CD8-positive, alpha-beta memory T cell (primary cell): ENCODE results near the gene GTF3C4. TPM values are rescaled to one million over a fixed set of nuclear protein-coding genes. Genes with fewer than 3 reads are reported as not detected.
"Not testable (repeated sequence)": the region's sequence is repeated elsewhere in the genome, so short reads cannot be mapped to it uniquely, and the experiment has no call there.

ENCODE experiments used
- CTCF ChIA-PET: fragments of 350-600 bp; sonication (Branson Sonifier 250); formaldehyde crosslinking; loops from one replicate; lab custom pipeline; 2021; ENCODE audit warnings: antibody characterized with exemption; lab: Charles Lee
- POLR2A ChIA-PET: fragments of 350-600 bp; sonication (Branson Sonifier 250); formaldehyde crosslinking; loops from one replicate; lab custom pipeline; 2021; ENCODE audit warnings: antibody characterized with exemption; lab: Charles Lee
- DNase-seq, 5 donors: peaks; one replicate each; pipeline versions ENCODE4 v3.0.0 to v3.0.0-alpha.2; 2020 to 2022; ENCODE audit warnings: mixed read lengths in 1 of 5
- H3K27ac ChIP-seq: one replicate; pipeline ENCODE4 v1.7.0; 2013; ENCODE audit warnings: low read depth, mild to moderate bottlenecking, low read length, moderate library complexity
- H3K27me3 ChIP-seq: 2 replicates; pipeline ENCODE4 v1.7.0; 2013; ENCODE audit warnings: low read length, mild to moderate bottlenecking; ENCODE audit not compliant: insufficient read depth, poor library complexity, severe bottlenecking
- H3K36me3 ChIP-seq: 2 replicates; pipeline ENCODE4 v1.7.0; 2013; ENCODE audit warnings: mild to moderate bottlenecking, low read length, moderate library complexity; ENCODE audit not compliant: insufficient read depth
- H3K4me1 ChIP-seq: 2 replicates; pipeline ENCODE4 v1.7.0; 2013; ENCODE audit warnings: mild to moderate bottlenecking, low read length, moderate library complexity; ENCODE audit not compliant: insufficient read depth
- H3K4me3 ChIP-seq: 2 replicates; pipeline ENCODE4 v1.7.0; 2013; ENCODE audit warnings: mild to moderate bottlenecking, low read length
- H3K9me3 ChIP-seq: 2 replicates; pipeline ENCODE4 v1.7.0; 2013; ENCODE audit warnings: mild to moderate bottlenecking, low read length
- H3K27ac Mint-ChIP-seq, 8 donors: one replicate each; pipeline ENCODE4 v1.8.0; 2020 to 2021; ENCODE audit warnings: mixed read lengths in 8 of 8, mild to moderate bottlenecking in 6 of 8, inconsistent platforms in 3 of 8, moderate library complexity in 3 of 8
- H3K27me3 Mint-ChIP-seq, 2 donors: one replicate each; pipeline ENCODE4 v1.8.0; 2020 to 2021; ENCODE audit warnings: mixed read lengths in 2 of 2, mild to moderate bottlenecking in 1 of 2, moderate library complexity in 1 of 2
- H3K36me3 Mint-ChIP-seq, 3 donors: one replicate each; pipeline ENCODE4 v1.8.0; 2020 to 2021; ENCODE audit warnings: mixed read lengths in 3 of 3, inconsistent platforms in 1 of 3, mild to moderate bottlenecking in 1 of 3
- H3K4me1 Mint-ChIP-seq, 3 donors: one replicate each; pipeline ENCODE4 v1.8.0; 2020 to 2021; ENCODE audit warnings: mixed read lengths in 3 of 3, inconsistent platforms in 1 of 3, mild to moderate bottlenecking in 1 of 3
- H3K4me3 Mint-ChIP-seq, 7 donors: one replicate each; pipeline ENCODE4 v1.8.0; 2020 to 2021; ENCODE audit warnings: mixed read lengths in 7 of 7, mild to moderate bottlenecking in 6 of 7, moderate library complexity in 4 of 7, inconsistent platforms in 2 of 7
- H3K9me3 Mint-ChIP-seq, 5 donors: one replicate each; pipeline ENCODE4 v1.8.0; 2020 to 2022; ENCODE audit warnings: mixed read lengths in 5 of 5, mild to moderate bottlenecking in 3 of 5, moderate library complexity in 2 of 5, inconsistent platforms in 1 of 5
- polyA plus RNA-seq: library from polyadenylated mRNA; unstranded; fragments of 300-500 nt; fragmentation: Illumina TruSeq; gene quantifications from one replicate; pipeline ENCODE4 v1.2.3, GENCODE V29; 2021
- total RNA-seq, 2 experiments: library from RNA; stranded (reverse); gene quantifications; one replicate each; pipeline ENCODE4 v1.2.3, GENCODE V29; 2021

GTF3C4 gene
- total and polyA plus RNA-seq, 3 experiments from 2014 or later: 4.3 to 23.1 (median 21.1) TPM

DNA sequence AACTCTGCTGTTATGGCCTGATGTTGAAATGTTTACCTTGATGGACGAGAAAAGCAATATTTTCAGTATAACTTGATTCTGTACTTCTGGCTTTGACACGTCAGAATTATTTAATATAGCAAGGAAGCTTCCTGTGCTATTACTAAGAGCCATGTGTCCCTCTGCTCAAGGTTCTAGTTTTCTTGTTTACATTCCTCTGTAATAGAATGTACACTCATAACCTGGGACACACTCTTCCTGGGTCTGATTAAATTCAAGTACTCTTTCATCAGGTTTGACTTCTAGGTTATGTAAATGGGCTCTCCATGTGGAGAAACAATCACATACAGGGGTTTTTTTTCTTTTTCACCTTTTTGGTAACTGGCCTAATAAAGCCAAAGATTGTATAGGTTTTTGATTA, 33.1 kb downstream of the GTF3C4 start:
- Mint-ChIP-seq H3K27me3 (peaks cover 11 to 22% of the 10 kb centered on the region in 2 donors), H3K9me3 (peaks cover 4% of the 10 kb centered on the region in 5 donors), H3K36me3 (peaks cover 0 to 4% (median 0%) of the 10 kb centered on the region in 3 donors), H3K4me3 (no peak overlapping the region), H3K27ac (no peak overlapping the region), H3K4me1 (no peaks in the 10 kb centered on the region)
- DNase-seq: no peak
- Histone ChIP-seq H3K27me3 (no peaks in the 10 kb centered on the region), H3K36me3 (no peaks in the 10 kb centered on the region), H3K9me3 (no peaks in the 10 kb centered on the region), H3K4me3 (no peak overlapping the region), H3K4me1 (no peaks in the 10 kb centered on the region), H3K27ac (no peak overlapping the region)
- ChIA-PET POLR2A (no interaction called here), CTCF (no interaction called here)

DNA sequence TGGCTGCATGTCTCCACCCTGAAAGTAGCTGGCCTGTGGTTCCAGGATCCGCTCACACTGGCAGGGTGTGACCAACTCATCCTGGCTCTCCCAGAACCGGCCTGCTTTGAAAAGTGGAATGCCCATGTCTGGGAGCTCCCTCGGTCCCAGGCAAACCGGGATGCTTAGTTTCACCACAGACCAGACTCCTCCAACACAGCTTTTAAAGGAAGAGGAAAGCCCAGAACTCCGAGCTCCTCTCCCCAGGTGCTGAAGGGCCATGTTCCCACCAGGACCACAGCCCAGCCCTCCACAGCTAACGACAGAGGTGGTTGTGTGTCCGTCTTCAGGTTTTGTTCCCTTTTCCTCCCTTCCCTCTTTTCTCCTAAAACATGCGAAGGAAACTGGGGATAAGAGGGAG, 38.0 kb downstream of the GTF3C4 start:
- no peaks in the 10 kb centered on the region for H3K9me3 ChIP-seq
- Mint-ChIP-seq H3K9me3 (no peaks in the 10 kb centered on the region), H3K4me1 (no peaks in the 10 kb centered on the region), H3K36me3 (no peaks in the 10 kb centered on the region), H3K4me3 (no peak overlapping the region), H3K27me3 (peaks cover 15 to 28% of the 10 kb centered on the region in 2 donors), H3K27ac (no peak overlapping the region)
- no peak for DNase-seq
- no peaks in the 10 kb centered on the region for H3K4me1 ChIP-seq
- POLR2A ChIA-PET: no interaction called here
- CTCF ChIA-PET: no interaction called here
- H3K36me3 ChIP-seq: no peaks in the 10 kb centered on the region
- no peak overlapping the region for H3K27ac ChIP-seq
- no peak overlapping the region for H3K4me3 ChIP-seq
- H3K27me3 ChIP-seq: no peaks in the 10 kb centered on the region

DNA sequence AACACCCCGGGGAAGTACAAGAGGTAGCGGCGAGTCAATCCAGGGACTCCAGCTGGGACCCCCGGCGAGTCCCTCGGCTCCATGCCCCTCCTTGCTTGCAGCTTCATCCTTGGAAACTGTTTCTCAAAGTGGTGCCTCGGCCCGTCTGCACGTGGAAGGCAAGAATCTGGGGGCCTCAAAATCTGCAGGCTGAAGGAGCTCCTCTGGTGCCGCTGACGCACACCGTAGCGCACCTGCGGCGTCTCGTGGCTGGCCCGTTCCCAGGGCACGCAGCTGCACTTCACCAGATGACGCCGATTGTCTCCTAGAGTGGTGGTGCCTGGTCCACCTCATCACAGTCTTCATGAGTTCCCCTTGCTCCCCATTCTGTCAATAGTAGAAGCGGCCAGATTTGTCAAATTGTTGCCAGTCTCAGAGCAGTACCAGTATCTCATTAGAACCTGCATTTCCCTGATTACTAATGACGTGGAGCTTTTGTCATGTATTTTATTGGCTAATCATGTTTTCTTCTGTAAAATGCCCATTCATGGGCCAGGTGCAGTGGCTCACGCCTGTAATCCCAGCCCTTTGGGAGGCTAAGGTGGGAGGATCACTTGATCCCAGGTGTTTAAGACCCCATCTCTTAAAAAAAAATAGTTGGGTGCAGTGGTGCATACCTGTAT, 38.6 kb downstream of the GTF3C4 start:
- no peaks in the 10 kb centered on the region for H3K27me3 ChIP-seq
- H3K36me3 ChIP-seq: no peaks in the 10 kb centered on the region
- Mint-ChIP-seq H3K4me3 (no peak overlapping the region), H3K4me1 (no peaks in the 10 kb centered on the region), H3K27ac (no peak overlapping the region), H3K27me3 (peaks cover 15 to 31% of the 10 kb centered on the region in 2 donors), H3K36me3 (no peaks in the 10 kb centered on the region), H3K9me3 (no peaks in the 10 kb centered on the region)
- no peak overlapping the region for H3K27ac ChIP-seq
- CTCF ChIA-PET: no interaction called here
- no peaks in the 10 kb centered on the region for H3K9me3 ChIP-seq
- POLR2A ChIA-PET: no interaction called here
- DNase-seq: no peak
- H3K4me3 ChIP-seq: no peak overlapping the region
- H3K4me1 ChIP-seq: no peaks in the 10 kb centered on the region

DNA sequence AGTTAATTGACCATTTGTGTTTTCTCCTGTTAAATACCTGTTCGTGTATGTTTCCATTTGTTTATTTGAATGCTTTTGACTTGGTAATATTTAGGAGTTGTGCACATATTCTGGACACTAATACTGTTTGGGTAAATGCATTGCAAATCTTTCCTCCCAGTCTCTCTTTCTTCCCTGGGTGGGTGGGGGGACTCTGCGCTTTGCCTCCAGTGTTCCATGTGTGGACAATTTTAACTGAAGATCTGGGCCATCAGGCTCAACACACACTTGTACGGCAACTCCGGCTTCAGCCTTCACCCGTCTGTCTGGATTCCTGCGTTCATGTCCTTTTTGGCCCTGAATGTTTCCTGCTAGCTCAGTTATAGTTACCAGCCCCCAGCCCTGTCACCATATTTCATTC, 40.1 kb downstream of the GTF3C4 start:
- Histone ChIP-seq H3K36me3 (no peaks in the 10 kb centered on the region), H3K27ac (no peak overlapping the region), H3K4me3 (no peak overlapping the region), H3K4me1 (no peaks in the 10 kb centered on the region), H3K27me3 (no peaks in the 10 kb centered on the region), H3K9me3 (no peaks in the 10 kb centered on the region)
- POLR2A ChIA-PET: no interaction called here
- H3K4me1 Mint-ChIP-seq: no peaks in the 10 kb centered on the region
- H3K9me3 Mint-ChIP-seq: no peaks in the 10 kb centered on the region
- CTCF ChIA-PET: no interaction called here
- H3K36me3 Mint-ChIP-seq: no peaks in the 10 kb centered on the region
- no peak overlapping the region for H3K27ac Mint-ChIP-seq
- peaks cover 10 to 31% of the 10 kb centered on the region in 2 donors for H3K27me3 Mint-ChIP-seq
- no peak for DNase-seq
- H3K4me3 Mint-ChIP-seq: no peak overlapping the region

DNA sequence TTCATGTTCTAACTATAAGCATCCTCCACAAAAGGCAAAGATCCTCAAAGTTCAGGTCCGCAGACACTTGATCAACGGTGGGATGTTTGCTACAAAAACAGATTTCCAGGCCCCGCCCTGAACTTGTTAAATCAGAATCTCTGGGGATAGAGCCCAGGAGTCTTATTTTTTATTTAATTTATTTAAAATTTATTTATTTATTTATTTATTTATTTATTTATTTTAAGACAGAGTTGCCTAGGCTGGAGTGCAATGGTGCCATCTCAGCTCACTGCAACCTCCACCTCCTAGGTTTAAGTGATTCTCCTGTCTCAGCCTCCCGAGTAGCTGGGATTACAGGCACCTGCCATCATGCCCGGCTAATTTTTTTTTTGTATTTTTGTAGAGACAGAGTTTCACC, 40.9 kb downstream of the GTF3C4 start:
- CTCF ChIA-PET, H3K27me3 ChIP-seq, H3K27ac ChIP-seq, H3K36me3 ChIP-seq, H3K4me3 Mint-ChIP-seq, H3K9me3 Mint-ChIP-seq, H3K4me1 Mint-ChIP-seq, H3K9me3 ChIP-seq, H3K4me1 ChIP-seq, DNase-seq, H3K36me3 Mint-ChIP-seq, H3K27ac Mint-ChIP-seq, H3K4me3 ChIP-seq, POLR2A ChIA-PET: not testable (repeated sequence)
- H3K27me3 Mint-ChIP-seq: peaks cover 10 to 32% of the 10 kb centered on the region in 2 donors

DNA sequence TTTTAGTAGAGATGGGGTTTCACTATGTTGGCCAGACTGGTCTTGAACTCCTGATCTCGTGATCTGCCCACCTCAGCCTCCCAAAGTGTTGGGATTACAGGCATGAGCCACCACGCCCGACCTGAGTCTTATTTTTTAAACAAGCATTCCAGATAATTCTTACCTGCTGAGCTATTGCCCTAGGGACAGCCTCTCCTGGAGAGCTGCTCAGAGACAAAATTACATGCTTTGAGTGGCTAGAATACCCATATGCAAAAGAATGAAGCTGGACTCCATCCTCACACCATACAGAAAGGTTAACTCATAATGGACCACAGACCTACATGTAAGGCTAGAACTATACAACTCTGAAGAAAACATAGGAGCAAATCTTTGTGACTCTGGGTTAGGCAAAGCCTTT, 41.6 kb downstream of the GTF3C4 start:
- no peaks in the 10 kb centered on the region for H3K4me1 Mint-ChIP-seq
- POLR2A ChIA-PET: no interaction called here

DNA sequence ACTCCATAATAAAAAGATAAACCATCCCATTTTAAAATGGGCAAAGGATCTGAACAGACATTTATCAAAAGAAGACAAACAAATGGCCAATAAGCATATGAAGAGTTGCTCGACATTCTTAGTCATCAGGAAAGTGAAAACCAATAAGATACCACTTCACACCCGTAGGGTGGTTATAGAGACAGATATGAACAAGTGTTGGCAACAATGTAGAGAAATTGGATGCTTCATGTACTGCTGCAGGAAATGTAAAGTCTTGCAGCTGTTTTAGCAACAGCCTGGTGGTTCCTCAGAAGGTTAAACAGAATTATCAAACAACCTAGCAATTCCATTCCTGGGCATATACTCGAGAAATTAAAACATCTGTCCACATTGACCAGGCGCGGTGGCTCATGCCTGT, 42.5 kb downstream of the GTF3C4 start:
- no peaks in the 10 kb centered on the region for H3K27me3 ChIP-seq
- no peaks in the 10 kb centered on the region for H3K4me1 ChIP-seq
- no peak overlapping the region for H3K27ac ChIP-seq
- no peaks in the 10 kb centered on the region for H3K9me3 ChIP-seq
- peaks cover 0 to 1% (median 0%) of the 10 kb centered on the region in 5 donors for H3K9me3 Mint-ChIP-seq
- ChIA-PET POLR2A (no interaction called here), CTCF (no interaction called here)
- H3K27ac Mint-ChIP-seq: no peak overlapping the region
- H3K27me3 Mint-ChIP-seq: peaks cover 13 to 33% of the 10 kb centered on the region in 2 donors
- H3K4me3 ChIP-seq: no peak overlapping the region
- H3K36me3 Mint-ChIP-seq: no peaks in the 10 kb centered on the region
- no peak for DNase-seq
- no peak overlapping the region for H3K4me3 Mint-ChIP-seq
- H3K4me1 Mint-ChIP-seq: no peaks in the 10 kb centered on the region
- H3K36me3 ChIP-seq: no peaks in the 10 kb centered on the region

More for the DNA sequence above, 41.6 kb downstream of the GTF3C4 start:
- Histone ChIP-seq H3K4me1 (no peaks in the 10 kb centered on the region), H3K36me3 (no peaks in the 10 kb centered on the region), H3K4me3 (no peak overlapping the region), H3K27me3 (no peaks in the 10 kb centered on the region), H3K9me3 (no peaks in the 10 kb centered on the region), H3K27ac (no peak overlapping the region)
- CTCF ChIA-PET: no interaction called here
- Mint-ChIP-seq H3K27ac (no peak overlapping the region), H3K4me3 (no peak overlapping the region), H3K36me3 (no peaks in the 10 kb centered on the region), H3K9me3 (peaks cover 0 to 1% (median 0%) of the 10 kb centered on the region in 5 donors), H3K27me3 (peaks cover 8 to 27% of the 10 kb centered on the region in 2 donors)
- DNase-seq: no peak

DNA sequence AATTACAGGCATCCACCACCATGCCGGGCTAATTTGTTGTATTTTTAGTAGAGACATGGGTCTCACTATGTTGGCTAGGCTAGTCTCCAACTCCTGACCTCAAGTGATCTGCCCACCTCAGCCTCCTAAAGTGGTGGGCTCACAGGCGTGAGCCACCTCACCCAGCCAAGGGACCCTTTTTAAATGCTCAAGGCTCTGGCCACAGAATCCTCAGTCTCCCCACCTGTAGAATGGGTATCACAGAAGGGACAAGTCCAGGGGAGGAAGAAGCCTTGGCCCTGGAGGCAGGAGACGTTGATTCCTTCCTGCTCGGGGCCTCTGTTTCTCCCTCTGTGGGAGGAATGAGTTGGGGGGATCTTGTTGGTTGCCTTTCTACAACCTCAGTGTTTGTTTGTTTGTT, 45.7 kb downstream of the GTF3C4 start:
- no peak overlapping the region for H3K4me3 ChIP-seq
- Mint-ChIP-seq H3K27me3 (peaks cover 23 to 36% of the 10 kb centered on the region in 2 donors), H3K4me3 (no peak overlapping the region), H3K27ac (no peak overlapping the region), H3K36me3 (no peaks in the 10 kb centered on the region), H3K4me1 (no peaks in the 10 kb centered on the region), H3K9me3 (peaks cover 0 to 1% (median 0%) of the 10 kb centered on the region in 5 donors)
- no peak for DNase-seq
- H3K9me3 ChIP-seq: no peaks in the 10 kb centered on the region
- no peaks in the 10 kb centered on the region for H3K27me3 ChIP-seq
- no peaks in the 10 kb centered on the region for H3K4me1 ChIP-seq
- no peaks in the 10 kb centered on the region for H3K36me3 ChIP-seq
- POLR2A ChIA-PET: no interaction called here
- CTCF ChIA-PET: no interaction called here
- no peak overlapping the region for H3K27ac ChIP-seq
